Endothelial cell of umbilical vein (primary cell): ENCODE results near the gene DIP2C. TPM values are rescaled to one million over a fixed set of nuclear protein-coding genes. Genes with fewer than 3 reads are reported as not detected.

ENCODE experiments used
- BruUV-seq: library from RNA; stranded (reverse); fragments of 400-500 nt; replicated peaks from 2 replicates; lab custom pipeline; 2021; lab: Mats Ljungman, UMichigan
- CTCF ChIA-PET: fragments of 300-600, 350-600 bp; sonication (Branson Sonifier 250); formaldehyde crosslinking; loops from one replicate; lab custom pipeline; 2021; ENCODE audit warnings: antibody characterized with exemption, inconsistent platforms; lab: Charles Lee
- POLR2A ChIA-PET: fragments of 300-600, 350-600 bp; sonication (Branson Sonifier 250); formaldehyde crosslinking; loops from one replicate; lab custom pipeline; 2021; ENCODE audit warnings: antibody characterized with exemption, inconsistent platforms; lab: Charles Lee
- DNase-seq: peaks from one replicate; pipeline ENCODE4 v3.0.0-alpha.2; 2011; ENCODE audit warnings: low read depth, low spot score
- FAIRE-seq: peaks from 2 replicates; lab custom pipeline; 2011; peaks lifted over from hg19 to GRCh38; lab: Jason Lieb, UNC
- H2AFZ ChIP-seq: 2 replicates; pipeline ENCODE4 v1.6.0; 2012; ENCODE audit warnings: low read depth, low read length, control low read depth, inconsistent platforms
- H3K27ac ChIP-seq: 2 replicates; pipeline ENCODE4 v1.5.1; 2011; ENCODE audit warnings: low read depth, mild to moderate bottlenecking, control low read depth, low read length, moderate library complexity; ENCODE audit not compliant: insufficient read depth
- H3K27me3 ChIP-seq, 2 experiments: 2 replicates each; pipeline versions ENCODE4 v1.6.0 to v1.6.1; 2011; ENCODE audit warnings: low read length in 2 of 2, mixed read lengths in 1 of 2; ENCODE audit not compliant: control insufficient read depth in 2 of 2, insufficient read depth in 2 of 2
- H3K36me3 ChIP-seq, 2 experiments: 2 replicates in 1 of 2; 3 replicates in 1 of 2; pipeline ENCODE4 v1.5.1; 2011; ENCODE audit warnings: low read length in 2 of 2, mild to moderate bottlenecking in 1 of 2, moderate library complexity in 1 of 2; ENCODE audit not compliant: control insufficient read depth in 2 of 2, insufficient read depth in 2 of 2; ENCODE audit errors: extremely low read depth in 1 of 2
- H3K4me1 ChIP-seq: 3 replicates; pipeline ENCODE4 v1.5.1; 2011; ENCODE audit warnings: mild to moderate bottlenecking, low read length; ENCODE audit not compliant: control insufficient read depth, insufficient read depth; ENCODE audit errors: extremely low read depth
- H3K4me2 ChIP-seq: 2 replicates; pipeline ENCODE4 v1.6.1; 2011; ENCODE audit warnings: low read length, control low read depth, mixed read lengths; ENCODE audit not compliant: insufficient read depth
- H3K4me3 ChIP-seq, 3 experiments: fragments of 200-600 bp in 1 of 3; sonication (generic), shearing (Covaris generic) in 1 of 3; replicated peaks in 1 of 3; 2 replicates each; pipeline ENCODE4 v1.5.1; 2011 to 2016; ENCODE audit warnings: control low read depth in 3 of 3, low read length in 3 of 3, mild to moderate bottlenecking in 2 of 3, inconsistent platforms in 1 of 3, low read depth in 1 of 3, moderate library complexity in 1 of 3; ENCODE audit not compliant: insufficient read depth in 1 of 3
- H3K79me2 ChIP-seq: 2 replicates; pipeline ENCODE4 v1.6.0; 2012; ENCODE audit warnings: low read length, inconsistent platforms; ENCODE audit not compliant: control insufficient read depth, insufficient read depth
- H3K9ac ChIP-seq: replicated peaks from 2 replicates; pipeline ENCODE3; 2011; ENCODE audit warnings: low read length, control low read depth; ENCODE audit not compliant: insufficient read depth; ENCODE audit errors: extremely low read depth
- H3K9me1 ChIP-seq: replicated peaks from 3 replicates; pipeline ENCODE4 v1.6.0; 2011; ENCODE audit warnings: mild to moderate bottlenecking, low read length; ENCODE audit not compliant: control insufficient read depth, insufficient read depth; ENCODE audit errors: extremely low read depth
- H3K9me3 ChIP-seq: replicated peaks from 2 replicates; pipeline ENCODE4 v1.5.1; 2012; ENCODE audit warnings: low read length, inconsistent platforms; ENCODE audit not compliant: control insufficient read depth, insufficient read depth
- H4K20me1 ChIP-seq: replicated peaks from 2 replicates; pipeline ENCODE3; 2011; ENCODE audit warnings: mild to moderate bottlenecking, low read length; ENCODE audit not compliant: control insufficient read depth, insufficient read depth; ENCODE audit errors: extremely low read depth
- CTCF ChIP-seq, 2 donors: IDR thresholded peaks; 1 replicate in 1 of 2; 2 replicates in 1 of 2; pipeline ENCODE4 v1.5.1; 2011; ENCODE audit warnings: low read length in 2 of 2, mild to moderate bottlenecking in 2 of 2, moderate library complexity in 2 of 2, control low read depth in 1 of 2, inconsistent platforms in 1 of 2, low read depth in 1 of 2; ENCODE audit not compliant: insufficient read depth in 1 of 2; ENCODE audit errors: extremely low read depth in 1 of 2
- EZH2 ChIP-seq: IDR thresholded peaks from 2 replicates; pipeline ENCODE4 v1.6.1; 2012; ENCODE audit warnings: borderline replicate concordance, low read depth, mild to moderate bottlenecking, moderate library complexity, low read length, inconsistent platforms; ENCODE audit not compliant: severe bottlenecking
- FOS ChIP-seq: IDR thresholded peaks from 2 replicates; pipeline ENCODE4 v1.6.1; 2011; ENCODE audit warnings: mild to moderate bottlenecking, low read length, moderate library complexity, borderline replicate concordance; ENCODE audit not compliant: insufficient read depth
- GATA2 ChIP-seq: IDR thresholded peaks from 2 replicates; pipeline ENCODE4 v1.7.0; 2011; ENCODE audit warnings: low read depth, mild to moderate bottlenecking, moderate library complexity, mixed read lengths, low read length; ENCODE audit not compliant: insufficient read length, insufficient read depth
- JUN ChIP-seq: IDR thresholded peaks from 2 replicates; pipeline ENCODE4 v1.6.1; 2011; ENCODE audit warnings: borderline replicate concordance, low read depth; ENCODE audit not compliant: insufficient read length, insufficient read depth
- MAX ChIP-seq: IDR thresholded peaks from 2 replicates; pipeline ENCODE4 v1.6.1; 2011; ENCODE audit not compliant: insufficient read depth, insufficient read length
- MYC ChIP-seq: IDR thresholded peaks from one replicate; pipeline ENCODE4 v1.6.1; 2011; ENCODE audit warnings: mild to moderate bottlenecking, low read depth, low read length
- POLR2A ChIP-seq: IDR thresholded peaks from 2 replicates; pipeline ENCODE4 v1.6.1; 2012; ENCODE audit warnings: low read depth, mild to moderate bottlenecking, control low read depth, low read length
- POLR2AphosphoS5 ChIP-seq: IDR thresholded peaks from 2 replicates; pipeline ENCODE4 v1.6.1; 2012; ENCODE audit warnings: low read depth, mild to moderate bottlenecking, control low read depth, low read length, moderate library complexity; ENCODE audit not compliant: insufficient read depth
- dilution Hi-C: fragments of 300-500 bp; cut with MboI; formaldehyde crosslinking; loops from one replicate; pipeline ENCODE4 v1.15.0; 2019; ENCODE audit warnings: low sequenced_read_pairs; ENCODE audit not compliant: extremely low pct_ligation_motif_present
- intact Hi-C: fragments of 100-400 bp; cut with micrococcal nuclease; formaldehyde crosslinking; loops from one replicate; pipeline ENCODE4 v1.10.0; 2022
- polyA plus RNA-seq, 4 experiments: library from polyadenylated mRNA; depleted of rRNA in 3 of 4; stranded (reverse) in 3 of 4; unstranded in 1 of 4; fragments of >200 nt; gene quantifications; 2 replicates each; pipeline versions ENCODE4 v1.2.1 to v1.2.3, GENCODE V29; 2011 to 2012; ENCODE audit warnings: missing spikeins in 1 of 4
- total RNA-seq: library from RNA; stranded (reverse); gene quantifications from 2 replicates; pipeline ENCODE4 v1.2.3, GENCODE V29; 2021

DIP2C gene
- total and polyA plus RNA-seq, 2 donors (not counting 3 experiments of a cell fraction or from before 2014, with no cell fraction given), result 3.6 to 10.7 TPM

- no peak for FAIRE-seq
- Histone ChIP-seq H2AFZ (no peak overlapping the region), H3K4me1 (no peaks in the 10 kb centered on the region), H3K9ac (no peak overlapping the region), H3K27ac (no peak overlapping the region), H3K27me3 (no peaks in the 10 kb centered on the region), H3K4me3 (no peak overlapping the region), H3K9me3 (no peaks in the 10 kb centered on the region), H3K4me2 (no peak overlapping the region), H3K9me1 (no peaks in the 10 kb centered on the region), H3K36me3 (no peaks in the 10 kb centered on the region), H3K79me2 (no peaks in the 10 kb centered on the region), H4K20me1 (no peaks in the 10 kb centered on the region)
- dilution Hi-C loops, result no loop called here
- BruUV-seq, result no TSS peak
- intact Hi-C loops, result no loop called here
- no peak for DNase-seq
- CTCF ChIA-PET, result no interaction called here
- TF ChIP-seq GATA2 (no peak), EZH2 (no peak), CTCF (IDR thresholded peaks at IDR 0.05; ENCODE audit: extremely low read depth in 1 of 2, insufficient read depth in 1 of 2, low read depth in 1 of 2, low read length in 2 of 2) (no peak), FOS (no peak), POLR2A (no peak), JUN (no peak), MYC (no peak), POLR2AphosphoS5 (no peak), MAX (no peak)
- POLR2A ChIA-PET, result no interaction called here
Observed at GRCh38 chr10:380313-380940, 309.0 kb downstream of the DIP2C start.
